ENCODE results near the gene MOV10. TPM values are rescaled to one million over a fixed set of nuclear protein-coding genes. Genes with fewer than 3 reads are reported as not detected.

Gene MOV10, protein sequence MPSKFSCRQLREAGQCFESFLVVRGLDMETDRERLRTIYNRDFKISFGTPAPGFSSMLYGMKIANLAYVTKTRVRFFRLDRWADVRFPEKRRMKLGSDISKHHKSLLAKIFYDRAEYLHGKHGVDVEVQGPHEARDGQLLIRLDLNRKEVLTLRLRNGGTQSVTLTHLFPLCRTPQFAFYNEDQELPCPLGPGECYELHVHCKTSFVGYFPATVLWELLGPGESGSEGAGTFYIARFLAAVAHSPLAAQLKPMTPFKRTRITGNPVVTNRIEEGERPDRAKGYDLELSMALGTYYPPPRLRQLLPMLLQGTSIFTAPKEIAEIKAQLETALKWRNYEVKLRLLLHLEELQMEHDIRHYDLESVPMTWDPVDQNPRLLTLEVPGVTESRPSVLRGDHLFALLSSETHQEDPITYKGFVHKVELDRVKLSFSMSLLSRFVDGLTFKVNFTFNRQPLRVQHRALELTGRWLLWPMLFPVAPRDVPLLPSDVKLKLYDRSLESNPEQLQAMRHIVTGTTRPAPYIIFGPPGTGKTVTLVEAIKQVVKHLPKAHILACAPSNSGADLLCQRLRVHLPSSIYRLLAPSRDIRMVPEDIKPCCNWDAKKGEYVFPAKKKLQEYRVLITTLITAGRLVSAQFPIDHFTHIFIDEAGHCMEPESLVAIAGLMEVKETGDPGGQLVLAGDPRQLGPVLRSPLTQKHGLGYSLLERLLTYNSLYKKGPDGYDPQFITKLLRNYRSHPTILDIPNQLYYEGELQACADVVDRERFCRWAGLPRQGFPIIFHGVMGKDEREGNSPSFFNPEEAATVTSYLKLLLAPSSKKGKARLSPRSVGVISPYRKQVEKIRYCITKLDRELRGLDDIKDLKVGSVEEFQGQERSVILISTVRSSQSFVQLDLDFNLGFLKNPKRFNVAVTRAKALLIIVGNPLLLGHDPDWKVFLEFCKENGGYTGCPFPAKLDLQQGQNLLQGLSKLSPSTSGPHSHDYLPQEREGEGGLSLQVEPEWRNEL
- 62.7 and 65.2 TPM in 2 replicates for total RNA-seq

GRCh38 chr1:112674440-112674985 is at the start of gene MOV10:
Gene MOV10 (plus strand): TSS chr1:112674659. CDS start chr1:112674913, 254 bp downstream.

DNA sequence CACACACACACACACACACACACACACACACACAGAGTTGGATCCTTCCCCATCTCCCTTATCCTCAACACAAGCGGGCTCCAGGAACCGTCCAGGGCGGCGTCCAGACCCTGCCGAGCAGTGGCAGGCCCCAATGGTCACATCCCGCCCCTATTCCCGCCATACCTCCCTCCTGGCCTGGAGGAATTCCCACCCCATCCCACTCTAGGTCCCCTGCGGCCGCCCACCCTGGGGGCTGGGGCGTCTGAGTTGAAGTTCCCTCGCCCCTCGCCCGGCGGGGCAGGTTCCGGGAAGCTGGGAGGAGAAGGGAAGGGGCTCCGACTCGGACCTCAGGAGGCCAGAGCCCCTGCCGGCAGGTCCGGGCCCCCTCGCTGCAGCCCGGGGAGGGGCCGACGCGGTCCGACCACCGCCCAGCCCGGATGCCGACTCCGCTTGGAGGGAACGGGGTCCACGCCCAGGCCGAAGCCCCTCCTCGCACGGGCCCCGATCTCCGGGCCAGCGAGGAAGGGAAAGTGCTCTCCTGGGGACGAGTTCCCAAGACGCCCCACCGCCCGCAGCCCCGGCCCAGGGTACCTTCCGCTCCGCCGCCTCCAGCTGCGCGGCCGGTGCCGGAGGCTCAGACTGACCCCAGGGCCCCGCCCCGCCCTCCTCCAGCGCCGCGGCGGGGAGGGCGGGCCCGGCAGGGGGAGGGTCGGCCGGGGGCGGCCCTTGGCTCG is 32.2 kb downstream of the MOV10 start, which contains the start of gene RHOC:
Gene RHOC (minus strand): TSS at position 623 of the 716 bp plus-strand sequence. CDS start 3,328 bp downstream, outside the sequence.

DNA sequence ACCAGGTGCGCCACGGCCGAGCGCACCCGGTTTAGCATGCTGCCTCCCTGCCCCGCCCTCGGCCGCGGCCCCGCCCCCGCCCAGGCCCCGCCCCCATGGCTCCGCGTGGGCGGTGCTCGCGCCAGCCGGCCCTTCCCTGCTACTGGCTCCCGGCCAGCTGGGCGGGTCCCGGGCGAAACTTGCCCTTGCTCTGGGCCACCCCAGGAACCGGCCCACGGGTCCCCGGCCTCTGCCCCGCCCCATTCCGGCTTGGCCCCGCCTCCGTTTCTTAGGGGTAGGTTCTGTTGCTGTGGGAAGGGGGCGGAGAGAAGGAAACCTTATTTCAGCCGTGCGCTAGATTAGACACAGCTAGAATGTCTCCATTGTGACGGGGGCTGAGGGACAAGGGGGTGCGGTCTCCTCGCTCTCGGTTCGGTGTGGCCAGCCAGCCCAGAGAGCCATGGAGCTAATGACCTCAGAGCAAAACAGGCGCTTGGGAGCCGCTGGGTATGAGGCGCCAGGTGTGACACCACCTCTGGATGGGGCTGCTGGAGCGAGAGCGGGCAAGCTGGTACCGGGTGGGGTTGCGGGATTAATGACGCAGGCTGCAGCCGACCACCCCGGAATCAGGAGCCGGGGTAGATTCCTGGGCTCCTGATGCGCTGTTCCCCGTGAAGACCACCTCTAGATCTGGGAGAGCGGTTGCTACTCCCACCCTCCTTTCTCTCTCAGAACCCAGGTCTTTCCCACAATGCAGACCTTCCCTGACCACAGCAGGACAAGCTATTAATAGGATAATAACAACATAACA is 41.0 kb downstream of the MOV10 start, which contains the start of gene PPM1J:
Gene PPM1J (minus strand): TSS at position 69 of the 790 bp plus-strand sequence. CDS start 31 bp downstream, at position 38.

Small RNA genes within 50 kb of the gene (small RNA-seq; reads per million reads assigned to genes)
- not detected for gene RNU7-70P

Other genes starting within 250 kb of the MOV10 start
- 2.3 and 2.9 TPM in 2 replicates for gene WNT2B, start 165.7 kb upstream of the MOV10 start, total RNA-seq
- gene ST7L, start 55.5 kb upstream of the MOV10 start, total RNA-seq, result 20.2 and 21.9 TPM in 2 replicates
- 188 and 244 TPM in 2 replicates for gene CAPZA1, start 54.8 kb upstream of the MOV10 start, total RNA-seq
- 827 and 965 TPM in 2 replicates for gene RHOC, start 32.5 kb downstream of the MOV10 start, total RNA-seq
- 0.98 and 1.1 TPM in 2 replicates for gene PPM1J, start 40.7 kb downstream of the MOV10 start, total RNA-seq

Measured in vein endothelial cell (primary cell).